Measurements from ENCODE around the gene TGFBR3L. TPM values are rescaled to one million over a fixed set of nuclear protein-coding genes. Genes with fewer than 3 reads are reported as not detected.

Gene TGFBR3L
- total RNA-seq, 2 donors from 2014 or later = 9.9 TPM; not detected in 1

DNA sequence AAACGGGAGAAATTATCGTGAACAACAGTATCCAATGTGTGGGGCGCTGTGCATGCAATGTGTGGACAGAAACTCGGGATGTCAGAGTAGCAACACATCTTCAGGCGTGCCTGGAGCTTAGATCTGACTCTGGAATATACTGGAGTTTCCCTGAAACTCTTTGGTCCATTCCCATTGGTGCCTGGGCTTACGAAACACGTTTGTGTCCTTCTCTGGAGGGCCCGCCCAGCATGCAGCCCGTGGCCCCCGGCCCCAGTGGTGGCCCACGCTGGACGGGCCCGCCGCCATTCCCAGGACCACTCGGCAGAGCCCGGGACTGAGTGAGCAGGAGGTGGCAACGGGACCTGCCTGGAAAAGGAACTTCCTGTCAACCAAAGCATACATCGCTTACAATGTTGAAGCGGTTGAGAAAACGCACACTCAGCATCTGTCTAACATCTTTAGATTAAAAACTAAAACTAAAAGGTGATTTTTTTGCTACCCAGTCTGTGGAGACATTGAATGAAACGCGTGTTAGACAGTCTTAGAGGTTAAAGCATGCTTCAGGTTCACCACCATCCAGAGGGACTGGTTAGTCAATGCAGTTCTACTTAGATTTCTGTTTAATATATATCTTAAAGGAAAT, 48.1 kb downstream of the TGFBR3L start:
- intact Hi-C loops (cut with DNase I) = loop anchor here (10.0 kb wide), 1 partner anchor 172 kb away; no protein-coding TSS in a partner anchor
- TF ChIP-seq, protein P1, sequence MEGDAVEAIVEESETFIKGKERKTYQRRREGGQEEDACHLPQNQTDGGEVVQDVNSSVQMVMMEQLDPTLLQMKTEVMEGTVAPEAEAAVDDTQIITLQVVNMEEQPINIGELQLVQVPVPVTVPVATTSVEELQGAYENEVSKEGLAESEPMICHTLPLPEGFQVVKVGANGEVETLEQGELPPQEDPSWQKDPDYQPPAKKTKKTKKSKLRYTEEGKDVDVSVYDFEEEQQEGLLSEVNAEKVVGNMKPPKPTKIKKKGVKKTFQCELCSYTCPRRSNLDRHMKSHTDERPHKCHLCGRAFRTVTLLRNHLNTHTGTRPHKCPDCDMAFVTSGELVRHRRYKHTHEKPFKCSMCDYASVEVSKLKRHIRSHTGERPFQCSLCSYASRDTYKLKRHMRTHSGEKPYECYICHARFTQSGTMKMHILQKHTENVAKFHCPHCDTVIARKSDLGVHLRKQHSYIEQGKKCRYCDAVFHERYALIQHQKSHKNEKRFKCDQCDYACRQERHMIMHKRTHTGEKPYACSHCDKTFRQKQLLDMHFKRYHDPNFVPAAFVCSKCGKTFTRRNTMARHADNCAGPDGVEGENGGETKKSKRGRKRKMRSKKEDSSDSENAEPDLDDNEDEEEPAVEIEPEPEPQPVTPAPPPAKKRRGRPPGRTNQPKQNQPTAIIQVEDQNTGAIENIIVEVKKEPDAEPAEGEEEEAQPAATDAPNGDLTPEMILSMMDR (IDR thresholded peaks at IDR 0.05) = no peak
- TF ChIP-seq POLR2A (IDR thresholded peaks at IDR 0.05) = no peak
- H3K9me3 ChIP-seq = no peaks in the 10 kb centered on the region
- 65 to 70% methylated on average over 10 to 22 of the region's 22 CpGs for WGBS, 2 donors
- no peaks in the 10 kb centered on the region for H3K27me3 ChIP-seq
- no peak overlapping the region for H3K27ac ChIP-seq
- H3K4me1 ChIP-seq = no peaks in the 10 kb centered on the region
- DNase-seq (no peak), ATAC-seq (no peak)
- H3K4me3 ChIP-seq = no peak overlapping the region
- H3K36me3 ChIP-seq (replicated peaks in 1 of 2; ENCODE audit: insufficient read depth in 1 of 2, low read depth in 2 of 2) = peaks cover 7 to 15% of the 10 kb centered on the region in 2 donors

DNA sequence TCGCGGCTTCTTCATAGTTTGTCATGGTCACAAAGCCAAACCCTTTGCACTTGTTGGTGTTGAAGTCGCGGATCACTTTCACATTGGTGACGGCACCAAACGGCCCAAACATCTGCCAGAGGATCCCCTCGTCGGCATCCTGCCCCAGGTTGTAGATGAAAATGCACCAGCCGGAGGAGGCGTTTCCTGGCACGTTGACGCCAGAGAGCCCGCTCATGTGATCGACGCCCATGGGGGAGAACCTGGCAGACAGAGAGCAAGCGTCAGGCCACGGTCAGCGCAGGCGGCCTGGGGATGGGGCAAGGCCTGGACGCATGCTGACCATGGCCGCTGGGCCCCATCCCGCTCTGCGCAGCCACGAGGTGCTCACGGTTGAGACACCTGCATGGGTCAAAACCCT, 48.9 kb downstream of the TGFBR3L start:
- TF ChIP-seq POLR2A (IDR thresholded peaks at IDR 0.05) = no peak
- TF ChIP-seq, protein P1 (IDR thresholded peaks at IDR 0.05) = no peak
- Histone ChIP-seq H3K4me3 (no peak overlapping the region), H3K4me1 (no peaks in the 10 kb centered on the region), H3K9me3 (no peaks in the 10 kb centered on the region), H3K36me3 (replicated peaks in 1 of 2; ENCODE audit: insufficient read depth in 1 of 2, low read depth in 2 of 2) (peaks cover 7 to 15% of the 10 kb centered on the region in 2 donors), H3K27me3 (no peaks in the 10 kb centered on the region), H3K27ac (no peak overlapping the region)
- 91 to 94% methylated on average over 25 of the region's 25 CpGs for WGBS, 2 donors
- intact Hi-C loops (cut with DNase I) = loop anchor here (10.0 kb wide), 1 partner anchor 171 kb away; no protein-coding TSS in a partner anchor
- ATAC-seq (no peak), DNase-seq (no peak)

DNA sequence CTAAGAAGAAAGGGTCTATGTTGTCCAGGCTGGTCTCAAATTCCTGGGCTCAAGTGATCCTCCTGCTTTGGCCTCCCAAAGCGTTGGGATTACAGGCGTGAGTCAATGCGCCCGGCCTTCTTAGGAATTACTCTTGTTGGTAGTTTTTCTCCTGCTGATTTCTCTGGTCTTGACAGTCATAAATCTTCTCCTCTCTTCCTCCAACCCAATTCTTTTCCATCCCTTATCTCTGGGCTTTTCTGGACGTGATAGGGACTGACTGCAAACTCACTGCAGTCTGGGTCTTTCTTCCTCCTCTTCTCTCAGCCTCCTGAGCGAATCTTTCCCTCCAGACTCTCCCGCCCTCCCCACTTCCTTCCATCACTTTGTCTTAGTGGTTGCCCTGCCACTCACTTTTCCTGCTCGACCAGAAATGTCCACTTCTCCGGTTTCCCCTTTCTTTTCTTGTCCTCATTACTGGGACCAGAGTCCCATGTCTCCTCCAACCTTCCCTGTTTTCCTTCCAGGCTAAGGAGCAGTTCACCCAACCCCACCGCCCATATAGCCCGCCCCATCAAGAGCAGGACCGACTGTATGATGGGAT, 50.7 kb downstream of the TGFBR3L start:
- ATAC-seq = no peak
- Histone ChIP-seq H3K4me1 (no peaks in the 10 kb centered on the region), H3K27ac (no peak overlapping the region), H3K27me3 (no peaks in the 10 kb centered on the region), H3K4me3 (no peak overlapping the region), H3K9me3 (no peaks in the 10 kb centered on the region), H3K36me3 (replicated peaks in 1 of 2; ENCODE audit: insufficient read depth in 1 of 2, low read depth in 2 of 2) (peaks cover 7 to 15% of the 10 kb centered on the region in 2 donors)
- 86 to 90% methylated on average over 12 of the region's 12 CpGs for WGBS, 2 donors
- TF ChIP-seq, protein P1 (IDR thresholded peaks at IDR 0.05) = no peak
- no peak for TF ChIP-seq POLR2A (IDR thresholded peaks at IDR 0.05)
- intact Hi-C loops (cut with DNase I) = loop anchor here (10.0 kb wide), 1 partner anchor 169 kb away; no protein-coding TSS in a partner anchor
- DNase-seq = no peak

DNA sequence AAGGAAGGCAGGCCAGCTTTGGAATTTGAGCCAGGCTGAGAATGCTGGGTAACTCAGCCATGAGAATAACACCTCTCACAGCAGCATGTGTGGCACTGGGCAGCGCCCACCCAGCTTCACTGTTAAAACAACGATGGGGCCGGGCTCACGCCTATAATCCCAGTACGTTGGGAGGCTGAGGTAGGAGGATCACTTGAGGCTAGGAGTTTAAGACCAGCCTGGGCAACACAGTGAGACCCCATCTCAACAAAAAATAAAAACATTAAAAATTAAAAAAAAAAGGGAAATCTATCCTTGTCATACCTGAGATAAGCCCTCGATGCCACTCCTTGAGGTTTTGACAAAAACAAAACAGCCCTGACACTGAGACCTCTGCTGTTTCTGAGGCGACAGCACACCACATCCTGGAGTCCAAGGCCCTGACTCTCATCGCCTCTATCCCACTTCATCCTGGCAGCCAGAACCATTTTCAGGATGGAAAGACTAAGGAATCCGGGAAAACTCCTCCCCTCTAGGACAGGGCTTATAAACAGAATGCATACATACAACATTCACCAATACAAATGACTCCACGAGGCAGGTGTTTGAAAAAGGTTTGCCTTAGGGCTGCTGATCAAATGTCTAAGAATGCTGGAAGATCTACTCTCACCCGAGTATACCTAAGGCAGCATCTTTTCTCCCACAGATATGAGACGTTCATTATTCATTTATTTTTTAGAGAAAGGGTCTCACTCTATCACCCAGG, 51.5 kb downstream of the TGFBR3L start:
- H3K4me3 ChIP-seq = no peak overlapping the region
- 86 to 89% methylated on average over 12 of the region's 12 CpGs for WGBS, 2 donors
- H3K4me1 ChIP-seq = no peaks in the 10 kb centered on the region
- ATAC-seq (no peak), DNase-seq (no peak)
- no peak for TF ChIP-seq POLR2A (IDR thresholded peaks at IDR 0.05)
- TF ChIP-seq, protein P1 (IDR thresholded peaks at IDR 0.05) = no peak
- H3K9me3 ChIP-seq = no peaks in the 10 kb centered on the region
- peaks cover 7 to 15% of the 10 kb centered on the region in 2 donors for H3K36me3 ChIP-seq (replicated peaks in 1 of 2; ENCODE audit: insufficient read depth in 1 of 2, low read depth in 2 of 2)
- intact Hi-C loops (cut with DNase I) = loop anchor here (10.0 kb wide), 1 partner anchor 169 kb away; no protein-coding TSS in a partner anchor
- no peak overlapping the region for H3K27ac ChIP-seq
- H3K27me3 ChIP-seq = no peaks in the 10 kb centered on the region

Data from body of pancreas (tissue), 4 donors.